Astrocyte of the cerebellum (primary cell): Measurements from ENCODE around the gene ANKRD50.

ENCODE experiments used
- DNase-seq: peaks from one replicate; pipeline ENCODE4 v3.0.0-alpha.2; 2011; ENCODE audit warnings: low read depth
- H3K4me3 ChIP-seq: 2 replicates; pipeline ENCODE4 v1.5.1; 2011; ENCODE audit warnings: mild to moderate bottlenecking, low read depth, low read length, moderate library complexity
- CTCF ChIP-seq: IDR thresholded peaks from 2 replicates; pipeline ENCODE4 v1.5.1; 2012; ENCODE audit warnings: low read length, low read depth, moderate library complexity, mild to moderate bottlenecking; ENCODE audit errors: missing control alignments
- in situ Hi-C: cut with HindIII; loops from 2 replicates; pipeline ENCODE4 v1.10.0; 2017; ENCODE audit warnings: low sequenced_read_pairs

ANKRD50 gene

GRCh38 chr4:124712372-124713184 lies at the start of gene ANKRD50:
Gene ANKRD50, minus strand, starts transcription at chr4:124712732. Its CDS starts 2,221 bp downstream, at chr4:124710511.
- peak within 1 kb of the TSS; percentile 82 for H3K4me3 ChIP-seq
- no peak for TF ChIP-seq CTCF
- in situ Hi-C loops, result no loop called here
- DNase-seq, result peak; percentile 84

- H3K4me3 ChIP-seq, result no peak overlapping the region
- no peak for DNase-seq
- in situ Hi-C loops, result no loop called here
- no peak for TF ChIP-seq CTCF
Observed at GRCh38 chr4:124757126-124757525, 44.6 kb upstream of the ANKRD50 start.

- no peak overlapping the region for H3K4me3 ChIP-seq
- in situ Hi-C loops, result loop anchor here (5.0 kb wide), 1 partner anchor 52 kb away; no protein-coding TSS in a partner anchor
- DNase-seq, result no peak
- no peak for TF ChIP-seq CTCF
Observed at GRCh38 chr4:124754681-124755080, 42.1 kb upstream of the ANKRD50 start.

GRCh38 chr4:124753941-124754581 lies 41.5 kb upstream of the ANKRD50 start:
- in situ Hi-C loops, result loop anchor here (5.0 kb wide), 1 partner anchor 52 kb away; no protein-coding TSS in a partner anchor
- no peak for TF ChIP-seq CTCF
- no peak for DNase-seq
- H3K4me3 ChIP-seq, result no peak overlapping the region

GRCh38 chr4:124749421-124749820 lies 36.9 kb upstream of the ANKRD50 start:
- DNase-seq, result no peak
- in situ Hi-C loops, result no loop called here
- no peak overlapping the region for H3K4me3 ChIP-seq
- TF ChIP-seq CTCF, result no peak

GRCh38 chr4:124748965-124749364 lies 36.4 kb upstream of the ANKRD50 start:
- H3K4me3 ChIP-seq, result no peak overlapping the region
- in situ Hi-C loops, result no loop called here
- DNase-seq, result no peak
- no peak for TF ChIP-seq CTCF
